Cardiac septum (tissue), 1 donor: ENCODE measurements around the gene MATCAP1. TPM values are rescaled to one million over a fixed set of nuclear protein-coding genes. Genes with fewer than 3 reads are reported as not detected.

Source experiments
- DNase-seq: peaks from one replicate; pipeline ENCODE4 v3.0.0-alpha.2; 2020; ENCODE audit warnings: low spot score
- intact Hi-C: fragments of 100-400 bp; cut with DNase I; formaldehyde crosslinking; loops from one replicate; pipeline ENCODE4 v1.14.0; 2022
- total RNA-seq: library from RNA; stranded (reverse); fragmentation: NEBNext Ultra II Directional; extraction: Animal tissue kit (Norgen Biotek cat#: 25700); gene quantifications from one replicate; pipeline ENCODE4 v1.2.1, GENCODE V29; 2021
- donor health status: DM: no; HTN: no; CAD: no.

The MATCAP1 gene
- total RNA-seq, 1 donor from 2014 or later, result 22.2 TPM

- DNase-seq, result no peak
- intact Hi-C loops, result no loop called here
Observed at GRCh38 chr16:67177743-67178699, 5.7 kb downstream of the MATCAP1 start.

- intact Hi-C loops, result no loop called here
- no peak for DNase-seq
Observed at GRCh38 chr16:67176662-67177061, 7.1 kb downstream of the MATCAP1 start.

- intact Hi-C loops, result no loop called here
- DNase-seq, result no peak
Observed at GRCh38 chr16:67174706-67175231, 9.0 kb downstream of the MATCAP1 start.

- intact Hi-C loops, result no loop called here
- peak; percentile 92 for DNase-seq
Observed at GRCh38 chr16:67173808-67174705, 9.7 kb downstream of the MATCAP1 start.

DNA sequence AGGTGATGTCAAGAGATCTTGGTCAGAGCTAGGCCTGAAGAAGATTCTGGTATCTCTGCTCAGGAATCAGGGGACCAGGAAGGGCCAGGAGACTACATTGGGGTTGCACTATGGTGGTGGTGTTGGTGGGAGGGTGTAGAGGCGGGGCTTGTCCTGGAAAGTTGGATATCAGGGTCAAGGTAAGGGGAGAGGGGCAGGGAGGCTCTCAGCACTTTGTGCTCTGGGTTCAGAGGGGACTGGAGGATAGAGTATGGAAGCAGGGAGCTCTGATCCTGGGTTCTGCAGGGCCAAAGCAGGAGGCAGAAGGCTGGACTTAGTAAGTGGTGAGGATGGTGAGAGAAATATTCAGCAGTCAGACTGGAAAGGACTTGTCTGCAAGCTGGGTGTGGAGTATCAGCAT, 10.4 kb downstream of the MATCAP1 start:
- intact Hi-C loops, result no loop called here
- no peak for DNase-seq

DNA sequence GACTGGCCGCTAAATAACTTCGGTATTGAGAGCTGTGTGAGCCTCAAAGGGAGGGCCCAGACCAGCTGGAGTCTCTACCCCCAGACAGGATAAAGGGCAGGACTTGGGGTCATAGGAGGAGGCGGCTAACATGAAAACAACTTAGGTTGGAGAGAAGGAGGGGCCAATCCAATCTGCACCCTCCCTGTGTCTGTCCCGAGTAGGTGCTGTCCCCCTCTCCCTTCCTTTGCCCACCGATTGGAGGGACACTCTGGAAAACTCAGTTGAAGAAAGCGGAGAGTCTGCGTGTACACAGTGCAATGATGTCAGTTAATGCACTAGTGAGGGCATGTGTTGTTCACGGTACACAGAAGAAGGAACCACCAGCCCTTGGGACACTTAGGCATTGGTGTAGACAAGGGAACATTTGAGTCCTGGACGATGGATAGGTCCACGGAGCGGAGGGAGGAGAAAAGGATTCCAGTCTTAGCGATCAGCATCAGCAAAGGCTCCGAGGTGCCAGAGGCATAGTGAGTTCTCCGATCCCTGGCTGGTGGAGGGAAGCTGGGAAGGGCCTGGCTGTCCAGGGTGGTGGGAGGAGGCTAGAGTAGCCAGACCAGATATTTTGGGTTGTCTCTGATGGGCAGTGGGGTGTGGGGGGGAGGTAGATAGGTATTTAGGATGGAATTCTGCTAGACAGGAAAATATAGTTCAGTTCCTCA, 12.7 kb downstream of the MATCAP1 start:
- DNase-seq, result no peak
- intact Hi-C loops, result no loop called here

- intact Hi-C loops, result no loop called here
- DNase-seq, result peak; percentile 92
Observed at GRCh38 chr16:67170168-67170948, 13.4 kb downstream of the MATCAP1 start, which contains the start of gene NOL3. Gene NOL3 (plus strand): TSS chr16:67170538.

DNA sequence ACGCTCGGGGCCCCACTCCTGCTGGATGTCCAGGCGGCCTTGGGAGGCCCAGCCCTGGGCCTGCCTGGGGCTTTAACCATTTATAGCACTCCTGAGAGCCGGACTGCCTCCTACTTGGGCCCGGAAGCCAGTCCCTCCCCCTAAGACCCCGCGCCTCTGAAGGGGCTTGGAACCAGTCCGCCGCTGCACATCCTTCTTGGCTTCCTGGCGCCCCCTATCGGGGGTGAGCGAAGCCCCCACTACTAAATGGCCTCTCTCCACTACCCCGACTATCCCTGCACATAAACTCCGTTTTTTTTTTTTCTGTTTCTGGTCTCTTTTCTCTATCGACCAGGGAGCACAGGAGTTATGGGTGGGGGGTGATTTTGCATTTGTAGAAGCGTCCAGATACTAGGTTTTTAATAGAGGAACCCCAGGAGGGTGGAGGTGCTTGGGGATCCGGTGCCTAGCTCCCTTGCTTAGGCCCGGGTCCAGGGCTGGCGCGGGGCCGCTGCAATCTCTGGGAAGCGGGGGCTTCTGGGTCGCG, 14.1 kb downstream of the MATCAP1 start:
- intact Hi-C loops, result no loop called here
- peak; percentile 77 for DNase-seq

- intact Hi-C loops, result no loop called here
- DNase-seq, result peak; percentile 64
Observed at GRCh38 chr16:67169011-67169451, 14.7 kb downstream of the MATCAP1 start.

- intact Hi-C loops, result no loop called here
- DNase-seq, result peak; percentile 51
Observed at GRCh38 chr16:67167588-67167987, 16.2 kb downstream of the MATCAP1 start.

DNA sequence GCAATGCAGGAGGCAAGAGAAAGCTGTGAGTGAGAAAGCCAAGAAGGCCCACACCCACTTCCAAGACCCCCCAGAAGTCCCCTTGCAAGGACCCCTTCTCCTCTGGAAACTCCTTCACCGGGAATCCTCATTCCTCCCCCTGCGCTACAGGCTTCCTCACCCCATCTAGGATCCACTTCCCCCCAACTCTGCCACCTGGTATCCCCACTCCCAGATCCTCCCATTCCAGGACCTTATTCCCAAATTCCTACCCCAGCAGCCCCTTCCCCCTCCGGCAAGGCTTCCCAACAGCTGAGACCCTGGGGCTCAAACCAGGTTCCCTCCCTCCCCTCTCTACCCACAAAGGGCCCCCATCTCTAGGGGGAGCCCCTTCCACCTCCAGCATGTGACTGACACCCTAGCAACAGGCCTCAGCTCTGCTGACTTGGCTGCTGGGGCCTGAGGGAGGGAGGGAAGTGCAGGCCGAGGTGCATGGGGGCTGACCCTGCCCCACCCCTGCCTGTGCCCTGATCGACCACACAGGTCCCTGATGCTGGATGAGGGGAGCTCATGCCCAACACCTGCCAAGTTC, 17.1 kb downstream of the MATCAP1 start:
- intact Hi-C loops, result no loop called here
- no peak for DNase-seq

DNA sequence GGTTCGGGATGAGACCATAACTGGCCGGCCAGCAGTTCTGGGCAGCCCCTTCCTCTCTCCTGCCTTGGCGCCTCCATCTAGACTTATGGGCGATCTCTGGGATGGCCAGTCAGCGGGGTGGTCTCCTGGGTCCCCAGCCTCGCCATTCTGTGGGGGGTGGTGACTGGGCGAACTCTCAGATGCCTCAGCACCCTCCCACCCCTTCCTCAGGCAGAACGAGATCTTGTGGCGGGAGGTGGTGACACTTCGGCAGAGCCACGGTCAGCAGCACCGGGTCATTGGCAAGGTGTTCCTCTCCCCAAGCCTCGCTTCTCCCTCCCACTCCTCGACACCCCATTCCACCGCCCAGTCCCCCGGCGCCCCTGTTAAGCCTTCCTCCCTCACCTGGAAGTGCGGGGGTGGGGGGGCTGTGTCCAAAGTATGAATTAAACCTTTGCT, 17.6 kb downstream of the MATCAP1 start:
- DNase-seq, result no peak
- intact Hi-C loops, result no loop called here

GRCh38 chr16:67165121-67166078, 18.4 kb downstream of the MATCAP1 start:
- DNase-seq, result no peak
- intact Hi-C loops, result no loop called here

DNA sequence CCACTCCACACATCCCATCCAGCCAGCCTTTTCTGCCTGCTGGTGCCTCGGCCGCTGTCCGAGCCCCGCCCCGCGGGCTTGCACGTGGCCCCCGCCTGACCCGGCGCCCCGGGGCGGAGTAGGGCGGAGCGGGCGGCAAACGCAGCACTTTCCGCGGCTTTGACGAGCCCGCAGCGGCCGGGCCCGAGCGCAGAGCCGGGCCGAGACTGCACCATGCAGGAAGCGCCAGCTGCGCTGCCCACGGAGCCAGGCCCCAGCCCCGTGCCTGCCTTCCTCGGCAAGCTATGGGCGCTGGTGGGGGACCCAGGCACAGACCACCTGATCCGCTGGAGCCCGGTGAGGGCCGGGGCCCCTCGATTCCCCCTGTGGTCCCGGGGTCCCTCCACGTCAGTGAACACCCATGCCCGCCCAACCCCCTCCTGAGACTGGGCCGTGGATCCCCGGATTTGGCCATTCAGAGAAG, 19.1 kb downstream of the MATCAP1 start, which contains the start of gene HSF4:
TSS of gene HSF4 (plus strand) at position 147 of the 463 bp plus-strand sequence. CDS start at position 214, 67 bp downstream.
- DNase-seq, result no peak
- intact Hi-C loops, result no loop called here

DNA sequence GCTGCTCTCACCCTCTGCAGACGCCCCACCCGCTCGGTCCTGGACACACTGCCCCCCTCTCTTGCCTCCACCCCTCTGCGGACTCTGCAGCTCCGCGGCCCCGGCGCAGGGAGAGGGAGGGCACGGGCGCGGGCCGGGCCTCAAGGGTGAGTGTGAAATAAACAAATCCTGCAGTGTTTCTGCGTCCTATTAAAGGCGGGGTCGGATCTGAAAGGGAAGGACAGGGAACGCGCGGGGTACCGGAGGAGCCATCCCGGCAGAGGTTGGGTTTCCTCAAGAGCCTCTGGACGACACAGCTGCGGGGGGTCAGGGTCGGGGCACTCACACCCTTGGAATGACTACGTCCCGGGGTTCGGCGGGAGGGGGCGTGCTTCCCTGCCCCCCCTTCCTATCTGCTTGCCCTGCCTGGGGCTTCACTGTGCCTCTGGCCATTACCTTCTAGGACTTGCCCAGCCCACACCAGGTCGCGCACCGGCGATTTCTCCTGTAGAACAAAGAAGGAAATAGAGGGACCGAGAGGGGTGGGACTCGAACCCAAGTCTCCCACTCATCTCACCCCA, 19.7 kb downstream of the MATCAP1 start:
- intact Hi-C loops, result no loop called here
- DNase-seq, result no peak
